C4-2B (cell line): ENCODE measurements around the gene HIRA.
A peak's percentile ranks its signal among the peaks of the same experiment; 100 is the strongest.
"Not testable (repeated sequence)": the region's sequence is repeated elsewhere in the genome, so short reads cannot be mapped to it uniquely, and the experiment has no call there.

ENCODE experiments used
- H3K27ac ChIP-seq: fragments of 450-650 bp; 2 replicates; pipeline ENCODE4 v1.5.1; 2017
- CTCF ChIP-seq: fragments of 450-650 bp; conservative IDR thresholded peaks from 2 replicates; pipeline ENCODE4 v1.5.1; 2017; ENCODE audit warnings: mild to moderate bottlenecking
- ZFX ChIP-seq: fragments of 450-650 bp; IDR thresholded peaks from 2 replicates; pipeline ENCODE4 v1.6.1; 2017

Gene HIRA

GRCh38 chr22:19448739-19449421, 17.3 kb upstream of the HIRA start:
- TF ChIP-seq CTCF = no peak
- no peak for TF ChIP-seq ZFX
- H3K27ac ChIP-seq = peak overlapping the region; percentile 93

GRCh38 chr22:19448076-19448607, 16.6 kb upstream of the HIRA start:
- no peak for TF ChIP-seq ZFX
- TF ChIP-seq CTCF = no peak
- peak overlapping the region; percentile 93 for H3K27ac ChIP-seq

- TF ChIP-seq ZFX = peak; percentile 95
- TF ChIP-seq CTCF = no peak
Measured at GRCh38 chr22:19447330-19448075, 16.0 kb upstream of the HIRA start, which contains the start of gene C22orf39. C22orf39 (minus strand) TSS chr22:19447711; CDS start chr22:19447688, 23 bp downstream.

GRCh38 chr22:19446603-19447329, 15.2 kb upstream of the HIRA start:
- peak overlapping the region; percentile 93 for H3K27ac ChIP-seq
- no peak for TF ChIP-seq CTCF
- TF ChIP-seq ZFX = no peak

More at GRCh38 chr22:19447330-19448075, 16.0 kb upstream of the HIRA start, which contains the start of gene C22orf39:
- H3K27ac ChIP-seq = peak within 1 kb of the TSS; percentile 93

- H3K27ac ChIP-seq = not testable (repeated sequence)
Measured at GRCh38 chr22:19445279-19445982, 13.9 kb upstream of the HIRA start.

- TF ChIP-seq CTCF (no peak), ZFX (no peak)
- no peak overlapping the region for H3K27ac ChIP-seq
Measured at GRCh38 chr22:19443544-19444211, 12.1 kb upstream of the HIRA start.

GRCh38 chr22:19442166-19442565, 10.6 kb upstream of the HIRA start:
- TF ChIP-seq CTCF = no peak
- TF ChIP-seq ZFX = no peak
- H3K27ac ChIP-seq = no peak overlapping the region
